HepG2 (cell line): ENCODE results near the gene GGACT. TPM values are rescaled to one million over a fixed set of nuclear protein-coding genes. Genes with fewer than 3 reads are reported as not detected.

Experiments used
- CC2D1A ChIP-seq: sonication (generic); formaldehyde crosslinking; IDR thresholded peaks from 2 replicates; pipeline ENCODE4 v1.8.1; 2023; ENCODE audit warnings: mild to moderate bottlenecking, missing genetic modification reagents
- KDM2A ChIP-seq: sonication (generic); formaldehyde crosslinking; IDR thresholded peaks from 2 replicates; pipeline ENCODE4 v1.4.0; 2020; ENCODE audit warnings: low read depth, missing genetic modification reagents, borderline replicate concordance
- NR2F6 ChIP-seq, 2 experiments: IDR thresholded peaks; 2 replicates each; pipeline ENCODE4 v1.6.1; 2016; ENCODE audit warnings: antibody characterized with exemption in 1 of 2, mild to moderate bottlenecking in 1 of 2
- PAXIP1 ChIP-seq: sonication (generic); formaldehyde crosslinking; conservative IDR thresholded peaks from 2 replicates; pipeline ENCODE4 v1.4.0; 2020; ENCODE audit warnings: mild to moderate bottlenecking, missing genetic modification reagents, moderate library complexity
- POLR2AphosphoS5 ChIP-seq: IDR thresholded peaks from 2 replicates; pipeline ENCODE4 v1.6.1; 2012; ENCODE audit warnings: low read depth, low read length
- RXRB ChIP-seq: IDR thresholded peaks from 2 replicates; pipeline ENCODE4 v1.6.1; 2016; ENCODE audit warnings: borderline replicate concordance, missing genetic modification reagents, missing compliant biosample characterization
- SALL1 ChIP-seq: sonication (generic); formaldehyde crosslinking; IDR thresholded peaks from 2 replicates; pipeline ENCODE4 v1.8.0; 2022; ENCODE audit warnings: mild to moderate bottlenecking, missing genetic modification reagents
- SMC3 ChIP-seq: IDR thresholded peaks from 2 replicates; pipeline ENCODE4 v1.6.1; 2011; ENCODE audit warnings: low read length, improper control_type of control experiment
- ZBTB26 ChIP-seq: IDR thresholded peaks from 2 replicates; pipeline ENCODE4 v1.6.1; 2016; ENCODE audit warnings: missing compliant biosample characterization, missing genetic modification reagents, borderline replicate concordance
- ZBTB42 ChIP-seq: sonication (generic); formaldehyde crosslinking; IDR thresholded peaks from 2 replicates; pipeline ENCODE4 v1.5.0; 2020; ENCODE audit warnings: mild to moderate bottlenecking, missing genetic modification reagents
- ZBTB43 ChIP-seq: sonication (generic); formaldehyde crosslinking; conservative IDR thresholded peaks from 2 replicates; pipeline ENCODE4 v1.4.0; 2020; ENCODE audit warnings: missing genetic modification reagents
- ZFP36 ChIP-seq: fragments of 150-350 bp; IDR thresholded peaks from 2 replicates; pipeline ENCODE4 v1.6.1; 2018; ENCODE audit warnings: borderline replicate concordance, low read length, low read depth; ENCODE audit not compliant: partially characterized antibody
- ZNF12 ChIP-seq: sonication (generic); formaldehyde crosslinking; IDR thresholded peaks from 2 replicates; pipeline ENCODE4 v1.5.0; 2020; ENCODE audit warnings: missing genetic modification reagents
- ZNF142 ChIP-seq: sonication (generic); formaldehyde crosslinking; IDR thresholded peaks from 2 replicates; pipeline ENCODE4 v1.4.0; 2020; ENCODE audit warnings: missing genetic modification reagents
- ZNF275 ChIP-seq: sonication (generic); formaldehyde crosslinking; IDR thresholded peaks from 2 replicates; pipeline ENCODE4 v1.8.0; 2022; ENCODE audit warnings: missing genetic modification reagents, mild to moderate bottlenecking, inconsistent platforms, borderline replicate concordance
- ZNF879 ChIP-seq: sonication (generic); formaldehyde crosslinking; IDR thresholded peaks from 2 replicates; pipeline ENCODE4 v1.8.1; 2023; ENCODE audit warnings: missing genetic modification reagents
- polyA plus RNA-seq, 8 experiments: library from polyadenylated mRNA; depleted of rRNA in 3 of 8; stranded (reverse) in 7 of 8; unstranded in 1 of 8; fragments of >200 nt; fragmentation: Illumina TruSeq in 4 of 8; extraction: Trizol in 4 of 8; gene quantifications; 2 replicates each; pipeline versions ENCODE4 v1.2.1 to v1.2.3, GENCODE V29; 2011 to 2016; ENCODE audit warnings: low read depth in 4 of 8, missing spikeins in 1 of 8, mixed read lengths in 1 of 8; ENCODE audit not compliant: insufficient read depth in 1 of 8
- total RNA-seq, 5 experiments: library from RNA; depleted of rRNA; stranded (reverse); fragments of >200 nt; fragmentation: Illumina TruSeq; extraction: Trizol; gene quantifications; 2 replicates each; pipeline ENCODE4 v1.2.3, GENCODE V29; 2016; ENCODE audit warnings: low read depth in 1 of 5

GGACT gene
- total and polyA plus RNA-seq, 2 of the 13 experiments (the other 11 are each of a cell fraction or from before 2014, with no cell fraction given) = 1.7 to 1.9 TPM

GRCh38 chr13:100514788-100515409 is 73.7 kb downstream of the GGACT start (continued):
- TF ChIP-seq PAXIP1 (CRISPR knock-in tag) (no peak), ZBTB26 (CRISPR knock-in tag) (no peak), SMC3 (peak; percentile 76), CC2D1A (CRISPR knock-in tag) (no peak), ZNF12 (CRISPR knock-in tag) (no peak), SALL1 (CRISPR knock-in tag) (peak; percentile 29; the same call in 1 of the 2 replicates), ZNF275 (no peak), ZNF142 (CRISPR knock-in tag) (no peak), ZBTB42 (CRISPR knock-in tag) (no peak), NR2F6 (IDR thresholded peaks at IDR 0.05) (no peak), NR2F6 (CRISPR knock-in tag; IDR thresholded peaks at IDR 0.05) (0 out of 2 replicates have a peak, but pooled peaks have one; percentile 10), KDM2A (0 out of 2 replicates have a peak, but pooled peaks have one; percentile 24), POLR2AphosphoS5 (no peak), ZBTB43 (CRISPR knock-in tag) (no peak), ZFP36 (no peak), ZNF879 (CRISPR knock-in tag) (no peak), RXRB (CRISPR knock-in tag) (peak; percentile 14; the same call in 1 of the 2 replicates)
